GM21825 (cell line): ENCODE data around the gene ACE2.

Source experiments
- ATAC-seq: cut with Tn5 transposase; IDR thresholded peaks from one replicate; pipeline ENCODE4 v1.9.1; 2021; ENCODE audit warnings: mild to moderate bottlenecking, moderate library complexity; ENCODE audit not compliant: unreplicated experiment

Gene ACE2

DNA sequence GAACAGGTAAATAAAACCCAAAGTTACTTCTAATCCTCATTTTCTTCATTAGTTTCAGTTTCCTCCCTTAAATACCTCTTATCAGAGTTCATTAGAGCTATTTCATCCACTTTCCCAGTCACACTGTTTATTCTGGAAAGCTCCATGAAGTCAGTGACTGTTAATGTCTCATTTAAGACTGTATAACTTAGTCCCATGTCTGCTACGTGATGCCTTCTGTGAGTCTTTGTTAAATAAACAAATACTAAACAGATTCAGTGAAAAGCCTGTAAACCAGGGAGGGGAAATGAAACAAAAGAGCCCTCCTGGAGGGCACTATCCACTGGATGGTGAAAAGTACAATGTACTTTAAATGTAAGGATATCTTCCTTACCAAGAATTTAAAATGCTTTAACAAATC lies 24.7 kb downstream of the ACE2 start:
- ATAC-seq: no peak

GRCh38 chrX:15574017-15574416 lies 26.7 kb downstream of the ACE2 start:
- no peak for ATAC-seq

GRCh38 chrX:15570145-15570544 lies 30.6 kb downstream of the ACE2 start:
- ATAC-seq: no peak

DNA sequence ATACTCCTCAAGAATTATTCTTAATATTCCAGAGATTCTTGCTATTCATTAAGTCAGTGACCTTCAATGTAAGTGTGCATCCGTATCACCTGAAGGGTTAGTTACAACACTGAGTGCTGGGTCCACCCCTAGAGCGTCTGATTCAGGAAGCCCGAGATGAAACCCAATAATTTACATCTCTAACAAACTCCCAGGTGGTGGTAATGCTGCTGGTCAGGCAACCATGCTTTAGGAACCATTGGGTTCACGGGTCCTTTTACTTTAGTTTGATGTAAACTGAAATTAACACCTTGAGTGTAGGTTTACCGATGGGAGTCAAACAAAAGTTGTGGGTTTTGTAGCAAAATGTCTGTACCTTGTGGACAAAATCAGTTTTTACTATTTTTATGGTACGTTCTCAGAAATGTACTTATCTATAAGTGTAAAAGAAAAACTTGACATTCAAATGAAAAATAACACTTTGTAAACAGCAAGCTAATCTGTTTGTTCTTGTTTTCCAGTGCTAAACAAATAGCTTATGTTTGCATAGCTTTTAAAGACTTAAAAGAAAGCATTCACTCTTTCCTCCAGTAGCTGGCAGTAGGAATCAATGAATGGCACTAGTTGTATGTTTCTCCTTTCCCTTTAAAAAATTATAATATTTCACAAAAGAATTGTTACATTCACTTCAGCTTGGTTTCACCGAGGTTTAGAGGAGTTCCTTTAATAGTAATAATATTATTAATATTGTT lies 32.7 kb downstream of the ACE2 start:
- ATAC-seq: no peak

DNA sequence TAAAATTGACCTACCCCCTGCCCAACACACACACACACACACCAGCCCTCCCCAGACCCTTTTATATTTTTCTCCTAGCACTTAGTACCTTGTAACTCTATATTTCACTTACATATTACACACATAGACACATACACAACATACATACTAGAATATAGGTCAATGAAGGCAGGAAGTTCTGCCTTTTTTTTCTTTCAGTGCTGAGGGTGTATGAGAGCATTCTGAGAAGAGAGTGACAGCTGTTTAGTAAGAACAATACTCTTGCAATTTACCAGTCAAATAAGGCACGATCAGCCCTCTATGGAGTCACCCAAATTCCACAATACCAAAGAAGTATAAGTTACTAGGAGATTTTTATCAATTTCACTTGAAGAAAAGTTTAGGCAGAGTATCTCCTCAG lies 33.5 kb downstream of the ACE2 start:
- no peak for ATAC-seq

DNA sequence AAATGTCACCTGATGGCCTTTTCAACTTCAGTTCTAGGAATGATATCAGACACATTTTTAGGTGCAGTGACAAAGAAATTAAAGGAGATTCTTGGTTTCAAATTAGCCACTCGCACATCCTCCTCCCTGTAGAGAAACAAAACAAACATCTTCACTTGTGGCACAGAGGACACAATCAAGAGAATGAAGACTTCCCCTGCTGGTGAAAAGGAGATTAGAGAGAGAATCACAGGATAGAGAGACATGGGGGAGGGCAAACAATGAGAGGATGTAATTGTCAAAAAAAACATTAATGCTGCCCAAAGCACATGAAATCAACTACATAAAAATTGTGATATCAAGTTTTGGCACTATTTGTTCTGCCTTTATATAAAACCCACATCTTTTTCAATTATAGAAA lies 34.5 kb downstream of the ACE2 start:
- no peak for ATAC-seq

GRCh38 chrX:15564981-15565579 lies 35.7 kb downstream of the ACE2 start:
- no peak for ATAC-seq

GRCh38 chrX:15563056-15563455 lies 37.7 kb downstream of the ACE2 start:
- ATAC-seq: no peak

GRCh38 chrX:15560924-15561323 lies 39.8 kb downstream of the ACE2 start:
- no peak for ATAC-seq

- no peak for ATAC-seq
Observed at GRCh38 chrX:15559227-15559626, 41.5 kb downstream of the ACE2 start.

GRCh38 chrX:15549189-15550012 lies 51.4 kb downstream of the ACE2 start:
- no peak for ATAC-seq

DNA sequence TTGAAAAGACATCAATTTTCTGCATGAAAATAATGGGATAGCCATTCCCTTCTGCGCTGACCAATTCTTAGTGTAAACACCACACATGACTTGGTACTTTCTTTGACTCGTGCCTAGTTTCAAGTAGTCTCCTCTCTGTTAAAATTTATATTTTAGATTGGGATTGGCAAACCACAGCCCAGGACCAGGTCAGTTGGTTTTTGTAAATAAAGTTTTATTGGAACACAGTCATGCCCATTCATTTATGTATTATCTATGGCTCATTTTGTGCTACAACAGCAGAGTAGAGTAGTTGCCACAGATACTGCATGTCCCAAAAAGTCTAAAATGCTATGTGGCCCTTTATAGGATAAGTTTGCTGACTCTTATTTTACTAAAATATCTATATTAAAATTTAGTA lies 53.4 kb downstream of the ACE2 start:
- no peak for ATAC-seq

DNA sequence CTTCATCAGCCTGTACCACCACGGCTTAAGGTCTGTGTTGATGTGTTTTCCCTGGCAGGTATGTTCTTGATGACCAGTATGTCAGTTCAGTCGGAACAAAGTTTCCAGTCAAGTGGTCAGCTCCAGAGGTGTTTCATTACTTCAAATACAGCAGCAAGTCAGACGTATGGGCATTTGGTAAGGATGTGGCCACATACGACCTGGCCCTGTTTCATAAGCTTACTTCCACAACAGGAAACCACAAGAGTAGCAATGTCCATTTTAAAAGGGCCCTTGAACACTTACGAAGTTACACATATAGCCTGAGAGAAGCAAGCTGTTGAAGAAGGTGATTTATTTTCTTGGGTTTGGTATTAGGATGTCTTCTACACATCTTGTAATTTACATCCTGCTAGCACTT lies 54.0 kb downstream of the ACE2 start:
- ATAC-seq: no peak

- no peak for ATAC-seq
Observed at GRCh38 chrX:15530318-15530717, 70.4 kb downstream of the ACE2 start.

DNA sequence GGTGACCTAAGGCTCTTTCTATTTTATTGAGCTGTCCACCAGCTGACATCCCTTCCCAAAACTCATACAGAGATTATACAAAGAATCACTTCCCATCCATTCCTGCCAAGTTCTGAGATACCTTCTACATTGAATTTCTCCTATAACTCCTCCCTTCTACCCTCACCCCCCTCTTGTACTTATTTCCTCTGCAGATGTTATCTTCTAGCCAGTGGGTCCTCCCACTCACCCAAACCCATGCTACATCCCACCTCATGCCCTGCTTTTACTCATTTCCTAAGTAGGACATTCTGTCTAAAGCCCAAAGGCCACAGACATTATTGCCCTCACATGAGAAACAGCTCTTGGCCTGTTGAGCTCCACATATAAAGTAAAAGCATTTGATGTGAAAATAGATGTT lies 71.6 kb downstream of the ACE2 start:
- ATAC-seq: no peak

DNA sequence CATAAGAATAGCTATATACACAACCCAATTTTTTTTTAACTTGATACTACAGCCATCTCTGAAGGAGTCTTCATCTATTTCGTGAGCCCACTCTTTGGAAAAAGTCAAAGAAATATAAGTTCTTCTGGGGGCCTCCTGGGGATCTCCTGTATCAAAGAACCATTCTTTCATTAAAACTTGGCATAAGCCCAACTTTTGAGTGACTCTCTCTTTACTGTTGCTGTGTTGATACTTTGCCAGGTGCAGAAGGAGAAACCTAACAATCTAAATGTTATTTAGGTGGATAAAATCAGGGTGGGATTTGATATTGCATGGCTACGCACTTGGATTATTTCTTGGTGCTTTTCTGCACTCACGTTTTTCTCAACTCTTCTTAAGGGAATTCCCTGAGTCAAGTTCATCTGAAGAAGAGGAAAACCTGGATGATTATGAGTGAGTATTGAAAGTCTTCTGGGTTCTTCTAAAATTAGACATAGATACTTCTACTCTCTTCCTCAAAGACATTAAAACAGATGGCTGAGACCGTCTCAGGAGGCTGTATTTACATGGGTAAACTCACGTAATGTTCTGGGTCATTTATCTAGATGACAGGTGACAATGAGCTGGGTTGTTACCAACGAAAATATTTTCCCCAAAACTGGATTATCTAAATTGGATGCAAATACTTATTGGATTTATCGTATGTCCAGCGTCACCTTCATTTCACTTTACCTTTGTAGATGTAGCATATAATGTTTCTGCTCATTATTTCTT lies 74.9 kb downstream of the ACE2 start:
- ATAC-seq: no peak

DNA sequence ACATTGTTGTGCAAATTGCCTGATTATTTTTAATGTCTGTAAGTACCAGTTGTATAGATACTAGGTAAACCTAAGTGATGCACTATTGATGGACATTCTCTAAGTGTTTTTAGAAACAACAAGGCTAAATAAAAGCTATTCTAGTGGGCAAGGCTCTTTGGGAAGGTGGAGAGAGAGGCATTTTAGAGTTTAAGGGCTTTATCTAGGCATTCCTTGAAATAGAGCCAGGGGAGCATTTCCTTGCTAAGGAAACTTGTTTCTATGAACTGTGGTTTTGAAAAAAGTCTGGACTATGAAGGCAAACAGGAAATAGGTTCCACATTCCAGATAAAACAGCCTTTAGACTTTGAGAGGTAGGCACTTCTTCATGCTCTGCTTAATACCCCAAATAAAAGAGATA lies 76.3 kb downstream of the ACE2 start:
- ATAC-seq: no peak

DNA sequence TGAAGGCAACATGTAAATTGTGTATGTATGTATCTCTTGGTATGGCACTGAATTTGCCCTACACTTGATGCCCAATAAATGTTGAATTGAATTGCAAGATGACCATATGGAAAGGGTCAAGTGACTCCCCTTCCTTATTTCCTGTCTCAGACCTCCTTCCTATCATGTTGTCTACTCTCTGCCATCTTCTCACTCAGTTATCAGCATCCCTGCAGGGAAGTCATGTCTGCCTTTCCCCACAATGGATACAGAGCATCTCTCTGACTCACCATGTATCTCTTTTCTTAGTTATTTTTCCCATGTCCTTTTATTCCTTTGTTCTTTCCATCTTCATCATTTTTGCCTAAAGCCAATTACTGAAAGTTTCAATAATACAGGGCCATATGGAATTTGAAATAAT lies 77.7 kb downstream of the ACE2 start:
- no peak for ATAC-seq

- no peak for ATAC-seq
Observed at GRCh38 chrX:15522464-15522863, 78.3 kb downstream of the ACE2 start.

DNA sequence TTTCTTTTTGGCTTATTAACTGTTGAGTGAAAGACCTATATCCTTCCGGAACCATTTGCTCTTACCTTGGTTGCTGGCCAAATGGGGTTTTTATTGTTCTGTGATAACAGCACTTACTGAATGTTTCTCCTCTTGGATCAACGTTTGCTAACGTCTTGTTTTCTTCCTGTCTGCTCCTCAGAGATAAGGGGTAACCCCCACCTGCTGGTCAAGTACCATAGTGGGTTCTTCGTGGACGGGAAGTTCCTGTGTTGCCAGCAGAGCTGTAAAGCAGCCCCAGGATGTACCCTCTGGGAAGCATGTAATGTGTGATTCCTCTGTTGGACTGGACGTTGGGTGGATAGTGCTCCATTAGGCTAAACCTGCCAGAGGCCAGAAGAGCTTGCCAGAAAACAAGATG lies 84.8 kb downstream of the ACE2 start:
- ATAC-seq: no peak

- ATAC-seq: no peak
Observed at GRCh38 chrX:15514279-15514678, 86.5 kb downstream of the ACE2 start.
